ENCODE data around the gene ERICH3. TPM values are rescaled to one million over a fixed set of nuclear protein-coding genes. Genes with fewer than 3 reads are reported as not detected.

The ERICH3 gene
- total RNA-seq, 1 donor from 2014 or later, result 2.8 TPM

DNA sequence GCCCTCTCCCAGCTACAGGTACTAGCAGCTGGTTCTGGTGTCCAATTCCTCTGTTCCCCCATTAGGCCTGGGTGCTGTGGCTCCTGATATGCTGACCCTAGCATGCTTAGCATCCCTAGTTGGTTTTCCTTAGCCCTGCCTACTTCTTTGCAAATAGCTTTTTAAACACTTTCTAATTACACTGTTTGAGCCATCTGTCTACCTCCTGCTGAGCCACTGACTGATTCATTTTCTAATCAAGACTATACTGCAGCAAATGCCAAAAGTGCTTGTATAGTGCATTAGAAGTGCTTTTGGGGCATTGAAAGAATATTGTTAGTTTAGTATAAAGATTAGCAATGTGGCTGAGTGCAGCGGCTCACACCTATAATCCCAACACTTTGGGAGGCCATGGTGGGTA is 36.3 kb downstream of the ERICH3 start:
- TF ChIP-seq, protein P1, sequence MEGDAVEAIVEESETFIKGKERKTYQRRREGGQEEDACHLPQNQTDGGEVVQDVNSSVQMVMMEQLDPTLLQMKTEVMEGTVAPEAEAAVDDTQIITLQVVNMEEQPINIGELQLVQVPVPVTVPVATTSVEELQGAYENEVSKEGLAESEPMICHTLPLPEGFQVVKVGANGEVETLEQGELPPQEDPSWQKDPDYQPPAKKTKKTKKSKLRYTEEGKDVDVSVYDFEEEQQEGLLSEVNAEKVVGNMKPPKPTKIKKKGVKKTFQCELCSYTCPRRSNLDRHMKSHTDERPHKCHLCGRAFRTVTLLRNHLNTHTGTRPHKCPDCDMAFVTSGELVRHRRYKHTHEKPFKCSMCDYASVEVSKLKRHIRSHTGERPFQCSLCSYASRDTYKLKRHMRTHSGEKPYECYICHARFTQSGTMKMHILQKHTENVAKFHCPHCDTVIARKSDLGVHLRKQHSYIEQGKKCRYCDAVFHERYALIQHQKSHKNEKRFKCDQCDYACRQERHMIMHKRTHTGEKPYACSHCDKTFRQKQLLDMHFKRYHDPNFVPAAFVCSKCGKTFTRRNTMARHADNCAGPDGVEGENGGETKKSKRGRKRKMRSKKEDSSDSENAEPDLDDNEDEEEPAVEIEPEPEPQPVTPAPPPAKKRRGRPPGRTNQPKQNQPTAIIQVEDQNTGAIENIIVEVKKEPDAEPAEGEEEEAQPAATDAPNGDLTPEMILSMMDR (IDR thresholded peaks at IDR 0.05; ENCODE audit: unreplicated experiment), result no peak
- Mint-ChIP-seq H3K4me1 (ENCODE audit: unreplicated experiment) (no peaks in the 10 kb centered on the region), H3K9me3 (ENCODE audit: unreplicated experiment) (no peaks in the 10 kb centered on the region), H3K27ac (ENCODE audit: unreplicated experiment) (no peak overlapping the region), H3K36me3 (ENCODE audit: low read depth, unreplicated experiment) (no peaks in the 10 kb centered on the region), H3K27me3 (ENCODE audit: unreplicated experiment) (no peaks in the 10 kb centered on the region), H3K4me3 (ENCODE audit: unreplicated experiment) (no peak overlapping the region)
- no peak for DNase-seq (ENCODE audit: low spot score)

DNA sequence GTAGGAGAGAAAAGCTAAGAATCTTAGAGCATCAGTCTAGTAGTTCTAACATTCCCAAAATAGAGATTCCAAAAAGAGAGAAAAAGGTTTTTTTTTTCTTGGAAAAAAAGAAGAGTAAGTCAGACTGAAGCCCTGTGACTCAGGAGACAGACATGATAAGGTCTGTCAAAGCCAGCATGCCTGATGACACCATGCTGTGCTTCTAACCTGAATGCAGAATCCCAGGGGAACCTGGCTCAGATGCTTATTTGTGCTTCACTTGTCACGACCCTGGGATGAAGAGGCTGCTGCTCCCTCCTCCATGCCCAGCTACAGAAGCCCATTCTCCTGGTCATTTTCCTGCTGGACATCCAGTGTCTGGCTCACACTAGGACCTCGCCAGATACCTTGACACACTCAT is 44.3 kb downstream of the ERICH3 start:
- no peak for DNase-seq (ENCODE audit: low spot score)
- Mint-ChIP-seq H3K27me3 (ENCODE audit: unreplicated experiment) (no peaks in the 10 kb centered on the region), H3K27ac (ENCODE audit: unreplicated experiment) (no peak overlapping the region), H3K36me3 (ENCODE audit: low read depth, unreplicated experiment) (no peaks in the 10 kb centered on the region), H3K4me3 (ENCODE audit: unreplicated experiment) (no peak overlapping the region), H3K4me1 (ENCODE audit: unreplicated experiment) (peaks cover 3% of the 10 kb centered on the region), H3K9me3 (ENCODE audit: unreplicated experiment) (no peaks in the 10 kb centered on the region)
- TF ChIP-seq, protein P1 (IDR thresholded peaks at IDR 0.05; ENCODE audit: unreplicated experiment), result no peak

DNA sequence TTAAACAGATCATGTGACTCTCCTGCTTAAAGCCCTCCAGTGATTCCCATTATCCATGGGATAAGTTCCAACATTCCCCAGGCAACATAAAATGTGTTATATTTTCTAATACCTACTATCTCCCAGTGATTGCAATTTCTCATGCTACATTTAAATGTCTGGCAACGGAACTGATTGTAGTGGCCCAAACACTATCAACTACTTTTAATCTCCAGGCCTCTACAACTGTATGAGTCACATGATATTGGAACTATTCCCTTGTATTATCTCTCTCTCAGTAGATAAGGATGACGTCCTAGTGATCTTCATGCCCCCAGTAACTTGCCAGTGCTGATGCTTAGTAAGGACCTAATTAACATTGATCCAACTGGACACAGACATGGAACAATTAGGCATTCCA is 49.9 kb downstream of the ERICH3 start:
- H3K27ac Mint-ChIP-seq (ENCODE audit: unreplicated experiment), result no peak overlapping the region
- no peaks in the 10 kb centered on the region for H3K36me3 Mint-ChIP-seq (ENCODE audit: low read depth, unreplicated experiment)
- DNase-seq (ENCODE audit: low spot score), result no peak
- TF ChIP-seq, protein P1 (IDR thresholded peaks at IDR 0.05; ENCODE audit: unreplicated experiment), result no peak
- no peaks in the 10 kb centered on the region for H3K9me3 Mint-ChIP-seq (ENCODE audit: unreplicated experiment)
- peaks cover 17% of the 10 kb centered on the region for H3K4me1 Mint-ChIP-seq (ENCODE audit: unreplicated experiment)
- H3K27me3 Mint-ChIP-seq (ENCODE audit: unreplicated experiment), result no peaks in the 10 kb centered on the region
- H3K4me3 Mint-ChIP-seq (ENCODE audit: unreplicated experiment), result no peak overlapping the region

DNA sequence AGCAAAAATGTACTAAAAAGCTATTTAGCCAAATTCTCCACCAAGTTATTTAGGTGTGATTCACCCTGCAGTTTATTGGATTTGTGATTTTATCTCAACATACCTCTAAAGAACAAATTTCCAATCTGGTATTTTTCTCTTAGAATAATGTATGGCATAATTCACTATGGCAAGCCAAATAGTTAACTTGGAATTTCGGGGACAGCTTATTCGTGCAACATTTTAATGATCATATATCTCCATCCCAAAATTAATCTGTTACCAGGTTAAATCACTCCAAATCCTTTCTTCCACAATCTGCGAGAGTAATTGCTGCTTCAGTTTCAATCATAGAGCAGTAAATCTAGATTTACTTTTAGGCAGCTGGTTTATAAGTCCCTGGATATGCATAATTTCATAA is 53.4 kb downstream of the ERICH3 start:
- TF ChIP-seq, protein P1 (IDR thresholded peaks at IDR 0.05; ENCODE audit: unreplicated experiment), result no peak
- Mint-ChIP-seq H3K27me3 (ENCODE audit: unreplicated experiment) (no peaks in the 10 kb centered on the region), H3K4me3 (ENCODE audit: unreplicated experiment) (no peak overlapping the region), H3K36me3 (ENCODE audit: low read depth, unreplicated experiment) (no peaks in the 10 kb centered on the region), H3K9me3 (ENCODE audit: unreplicated experiment) (no peaks in the 10 kb centered on the region), H3K27ac (ENCODE audit: unreplicated experiment) (no peak overlapping the region), H3K4me1 (ENCODE audit: unreplicated experiment) (peaks cover 19% of the 10 kb centered on the region)
- no peak for DNase-seq (ENCODE audit: low spot score)

DNA sequence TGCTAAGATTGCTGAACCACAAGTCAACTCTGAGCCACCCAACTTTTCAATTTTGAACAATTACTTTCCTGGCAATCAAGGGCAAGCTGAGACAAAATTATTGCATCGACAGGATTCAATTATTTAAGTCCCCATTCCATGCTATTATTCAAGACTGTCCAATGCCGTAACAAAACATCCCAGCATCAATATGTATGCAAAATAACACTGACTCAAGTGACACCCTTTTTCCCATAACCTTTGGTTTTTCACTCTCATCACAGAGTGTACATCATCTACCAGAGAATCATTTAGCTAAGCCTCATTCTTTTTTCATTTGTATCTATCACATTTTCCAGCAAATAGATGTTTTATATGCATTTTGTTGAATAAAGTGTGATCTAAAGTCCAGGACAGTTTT is 54.6 kb downstream of the ERICH3 start:
- H3K27ac Mint-ChIP-seq (ENCODE audit: unreplicated experiment), result no peak overlapping the region
- no peak for DNase-seq (ENCODE audit: low spot score)
- H3K9me3 Mint-ChIP-seq (ENCODE audit: unreplicated experiment), result no peaks in the 10 kb centered on the region

More for the DNA sequence above, 54.6 kb downstream of the ERICH3 start:
- no peak overlapping the region for H3K4me3 Mint-ChIP-seq (ENCODE audit: unreplicated experiment)
- TF ChIP-seq, protein P1 (IDR thresholded peaks at IDR 0.05; ENCODE audit: unreplicated experiment), result no peak
- H3K27me3 Mint-ChIP-seq (ENCODE audit: unreplicated experiment), result no peaks in the 10 kb centered on the region
- no peaks in the 10 kb centered on the region for H3K36me3 Mint-ChIP-seq (ENCODE audit: low read depth, unreplicated experiment)
- H3K4me1 Mint-ChIP-seq (ENCODE audit: unreplicated experiment), result peaks cover 19% of the 10 kb centered on the region
